Spinal cord (tissue), 10 donors: Measurements from ENCODE around the gene AKR1D1. TPM values are rescaled to one million over a fixed set of nuclear protein-coding genes. Genes with fewer than 3 reads are reported as not detected.
"Not testable (repeated sequence)": the region's sequence is repeated elsewhere in the genome, so short reads cannot be mapped to it uniquely, and the experiment has no call there.

Experiments used
- DNase-seq, 6 donors: peaks; one replicate each; pipeline versions ENCODE4 v3.0.0 to v3.0.0-alpha.2; 2013 to 2015; ENCODE audit warnings: low spot score in 6 of 6, low read depth in 4 of 6
- H3K27ac ChIP-seq: one replicate; pipeline ENCODE4 v1.5.1; 2013; ENCODE audit warnings: low read depth, low read length, control low read depth
- H3K27me3 ChIP-seq: one replicate; pipeline ENCODE4 v1.6.1; 2013; ENCODE audit warnings: low read length; ENCODE audit not compliant: control insufficient read depth, insufficient read depth
- H3K36me3 ChIP-seq: one replicate; pipeline ENCODE4 v1.6.1; 2013; ENCODE audit warnings: low read length; ENCODE audit not compliant: control insufficient read depth, insufficient read depth
- H3K4me1 ChIP-seq: one replicate; pipeline ENCODE4 v1.6.1; 2013; ENCODE audit warnings: low read length; ENCODE audit not compliant: control insufficient read depth, insufficient read depth
- H3K4me3 ChIP-seq: one replicate; pipeline ENCODE4 v1.5.1; 2013; ENCODE audit warnings: low read depth, low read length, control low read depth
- H3K9me3 ChIP-seq: one replicate; pipeline ENCODE4 v1.6.1; 2013; ENCODE audit warnings: low read length; ENCODE audit not compliant: control insufficient read depth, insufficient read depth
- WGBS: methylation state at CpG from one replicate; pipeline ENCODE4 v1.1.5; 2013; ENCODE audit warnings: missing lambda C conversion rate; ENCODE audit not compliant: insufficient coverage; 5-methylcytosine and 5-hydroxymethylcytosine counted together
- polyA plus RNA-seq, 2 donors: library from polyadenylated mRNA; unstranded; fragments of 120-200 nt; gene quantifications; one replicate each; pipeline ENCODE4 v1.2.1, GENCODE V29; 2013; ENCODE audit not compliant: insufficient read length in 2 of 2
- total RNA-seq, 2 donors: library from RNA; depleted of rRNA in 1 of 2; stranded (reverse); fragments of 120-200 nt in 1 of 2; fragments of >200 nt in 1 of 2; gene quantifications; one replicate each; pipeline versions ENCODE4 v1.2.3 to v1.2.4, GENCODE V29; 2013 to 2014
- donor health status: healthy.

Gene AKR1D1
- total and polyA plus RNA-seq, 4 donors, result 0.18 TPM; not detected in 3

DNA sequence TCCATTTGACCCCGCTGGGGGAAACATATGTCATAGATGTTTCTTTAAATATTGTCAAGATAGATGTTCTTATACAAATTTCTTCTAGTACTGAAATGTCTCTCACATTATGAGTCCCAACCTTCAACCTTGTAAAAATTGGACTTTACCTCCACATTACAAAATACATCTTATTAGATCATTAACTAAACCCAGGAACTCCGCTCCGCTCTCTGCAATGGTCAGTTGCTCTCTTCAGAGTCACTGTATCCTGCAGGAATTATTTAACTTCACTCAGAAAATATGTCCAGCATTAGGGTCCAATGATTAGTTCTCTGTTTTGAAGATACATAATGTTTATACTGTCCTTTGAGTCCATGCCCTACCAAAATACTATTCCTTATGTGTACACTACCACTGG lies 8.5 kb upstream of the AKR1D1 start:
- Histone ChIP-seq H3K27me3 (no peaks in the 10 kb centered on the region), H3K9me3 (no peaks in the 10 kb centered on the region), H3K27ac (no peak overlapping the region), H3K36me3 (no peaks in the 10 kb centered on the region), H3K4me1 (no peaks in the 10 kb centered on the region), H3K4me3 (no peak overlapping the region)
- DNase-seq, result no peak
- 100% methylated on average over 1 of the region's 3 CpGs for WGBS

GRCh38 chr7:138070908-138071307 lies 5.4 kb upstream of the AKR1D1 start:
- Histone ChIP-seq H3K9me3 (no peaks in the 10 kb centered on the region), H3K4me1 (no peaks in the 10 kb centered on the region), H3K36me3 (no peaks in the 10 kb centered on the region), H3K27ac (no peak overlapping the region), H3K27me3 (no peaks in the 10 kb centered on the region), H3K4me3 (no peak overlapping the region)
- WGBS, result no CpG with 5 or more reads among the region's 2 CpGs
- no peak for DNase-seq

GRCh38 chr7:138072726-138073125 lies 3.5 kb upstream of the AKR1D1 start:
- DNase-seq, result no peak
- H3K4me3 ChIP-seq, result no peak overlapping the region
- H3K36me3 ChIP-seq, result no peaks in the 10 kb centered on the region
- H3K27ac ChIP-seq, result no peak overlapping the region
- no peaks in the 10 kb centered on the region for H3K9me3 ChIP-seq
- no peaks in the 10 kb centered on the region for H3K4me1 ChIP-seq
- H3K27me3 ChIP-seq, result no peaks in the 10 kb centered on the region
- 92% methylated on average over 2 of the region's 2 CpGs for WGBS

DNA sequence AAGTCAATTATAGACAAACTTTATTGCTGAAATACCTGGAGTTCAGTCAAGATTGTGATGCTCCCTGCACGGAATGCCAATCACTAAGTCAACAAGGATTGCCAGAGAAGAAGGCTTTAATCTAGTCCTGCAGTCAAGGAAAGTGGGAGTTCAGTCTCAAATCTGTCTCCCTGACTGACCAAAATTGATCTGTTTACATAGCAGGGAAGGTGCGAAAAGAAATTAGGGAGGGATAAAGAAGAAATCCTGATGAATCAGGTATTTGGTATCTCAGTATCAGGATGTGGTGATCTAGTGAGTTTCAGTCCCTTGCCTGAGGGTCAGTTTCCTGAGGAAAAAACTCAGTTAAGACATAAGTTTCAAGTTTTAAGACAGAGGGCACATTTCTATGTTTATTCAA lies 2.1 kb upstream of the AKR1D1 start:
- 90% methylated on average over 2 of the region's 2 CpGs for WGBS

GRCh38 chr7:138074540-138074939 lies 1.7 kb upstream of the AKR1D1 start:
- DNase-seq, result no peak
- H3K4me1 ChIP-seq, result no peaks in the 10 kb centered on the region
- H3K27me3 ChIP-seq, result no peaks in the 10 kb centered on the region
- no peaks in the 10 kb centered on the region for H3K36me3 ChIP-seq
- H3K27ac ChIP-seq, result no peak overlapping the region
- no peaks in the 10 kb centered on the region for H3K9me3 ChIP-seq
- 50% methylated on average over 1 of the region's 1 CpG for WGBS
- no peak overlapping the region for H3K4me3 ChIP-seq

More for the DNA sequence above, 2.1 kb upstream of the AKR1D1 start:
- no peaks in the 10 kb centered on the region for H3K9me3 ChIP-seq
- no peaks in the 10 kb centered on the region for H3K4me1 ChIP-seq
- H3K4me3 ChIP-seq, result no peak overlapping the region
- H3K27me3 ChIP-seq, result no peaks in the 10 kb centered on the region
- H3K36me3 ChIP-seq, result no peaks in the 10 kb centered on the region
- DNase-seq, result no peak
- H3K27ac ChIP-seq, result no peak overlapping the region

- H3K4me3 ChIP-seq, result no peak overlapping the region
- no peaks in the 10 kb centered on the region for H3K27me3 ChIP-seq
- no peaks in the 10 kb centered on the region for H3K36me3 ChIP-seq
- H3K27ac ChIP-seq, result no peak overlapping the region
- no peak for DNase-seq
- 100% methylated on average over 1 of the region's 3 CpGs for WGBS
- H3K9me3 ChIP-seq, result no peaks in the 10 kb centered on the region
- H3K4me1 ChIP-seq, result no peaks in the 10 kb centered on the region
Measured at GRCh38 chr7:138075350-138075749, 909 bp upstream of the AKR1D1 start.

DNA sequence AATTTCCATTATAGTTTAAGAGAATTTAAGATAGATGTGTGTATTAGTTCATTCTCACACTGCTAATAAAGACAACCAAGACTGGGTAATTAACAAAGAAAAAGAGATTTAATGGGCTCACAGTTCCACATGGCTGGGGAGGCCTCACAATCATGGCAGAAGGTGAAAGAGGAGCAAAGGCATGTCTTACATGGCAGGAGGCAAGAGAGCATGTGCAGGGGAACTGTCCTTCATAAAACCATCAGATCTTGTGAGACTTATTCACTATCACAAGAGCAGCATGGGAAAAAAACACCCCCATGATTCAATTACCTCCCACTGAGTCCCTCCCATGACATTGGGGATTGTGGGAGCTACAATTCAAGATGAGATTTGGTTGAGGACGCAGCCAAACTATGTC lies 473 bp upstream of the AKR1D1 start:
- DNase-seq, H3K27me3 ChIP-seq, H3K9me3 ChIP-seq, H3K4me3 ChIP-seq, H3K4me1 ChIP-seq, H3K36me3 ChIP-seq, H3K27ac ChIP-seq: not testable (repeated sequence)
- WGBS, result no CpG with 5 or more reads among the region's 1 CpG

GRCh38 chr7:138077809-138078208 lies 1.6 kb downstream of the AKR1D1 start:
- Histone ChIP-seq H3K27ac (no peak overlapping the region), H3K4me1 (no peaks in the 10 kb centered on the region), H3K36me3 (no peaks in the 10 kb centered on the region), H3K27me3 (no peaks in the 10 kb centered on the region), H3K9me3 (no peaks in the 10 kb centered on the region), H3K4me3 (no peak overlapping the region)
- no peak for DNase-seq
- WGBS, result no CpG with 5 or more reads among the region's 2 CpGs

GRCh38 chr7:138079137-138079536 lies 2.9 kb downstream of the AKR1D1 start:
- no CpG with 5 or more reads among the region's 1 CpG for WGBS
- Histone ChIP-seq H3K36me3 (no peaks in the 10 kb centered on the region), H3K27me3 (no peaks in the 10 kb centered on the region), H3K27ac (no peak overlapping the region), H3K9me3 (no peaks in the 10 kb centered on the region), H3K4me3 (no peak overlapping the region), H3K4me1 (no peaks in the 10 kb centered on the region)
- DNase-seq, result no peak

DNA sequence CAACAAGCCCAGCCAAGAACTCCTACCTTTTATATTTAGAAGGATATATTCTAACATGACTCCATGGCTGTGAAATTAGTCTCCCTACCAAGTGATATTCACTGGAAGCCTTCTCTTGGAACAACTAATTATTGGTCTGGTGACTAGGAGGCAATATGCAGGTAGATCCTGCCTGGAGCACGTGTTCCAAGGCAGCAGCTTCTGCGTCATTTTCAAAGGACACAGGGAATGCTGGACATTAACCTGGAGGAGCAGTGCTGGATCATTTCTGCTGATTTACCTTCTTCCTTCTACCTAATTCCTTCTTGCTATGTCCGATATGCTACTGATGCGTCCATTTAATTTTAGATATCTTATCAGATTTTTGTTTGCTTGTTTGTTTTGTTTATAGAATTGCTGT lies 5.6 kb downstream of the AKR1D1 start:
- WGBS, result 60% methylated on average over 1 of the region's 4 CpGs
- no peaks in the 10 kb centered on the region for H3K27me3 ChIP-seq

More for the DNA sequence above, 5.6 kb downstream of the AKR1D1 start:
- H3K27ac ChIP-seq, result no peak overlapping the region
- H3K4me1 ChIP-seq, result no peaks in the 10 kb centered on the region
- DNase-seq, result no peak
- no peaks in the 10 kb centered on the region for H3K36me3 ChIP-seq
- H3K4me3 ChIP-seq, result no peak overlapping the region
- H3K9me3 ChIP-seq, result no peaks in the 10 kb centered on the region
